ENCODE results near the gene LRRC53. TPM values are rescaled to one million over a fixed set of nuclear protein-coding genes. Genes with fewer than 3 reads are reported as not detected.

The LRRC53 gene
- total and polyA plus RNA-seq, 7 donors: not detected

DNA sequence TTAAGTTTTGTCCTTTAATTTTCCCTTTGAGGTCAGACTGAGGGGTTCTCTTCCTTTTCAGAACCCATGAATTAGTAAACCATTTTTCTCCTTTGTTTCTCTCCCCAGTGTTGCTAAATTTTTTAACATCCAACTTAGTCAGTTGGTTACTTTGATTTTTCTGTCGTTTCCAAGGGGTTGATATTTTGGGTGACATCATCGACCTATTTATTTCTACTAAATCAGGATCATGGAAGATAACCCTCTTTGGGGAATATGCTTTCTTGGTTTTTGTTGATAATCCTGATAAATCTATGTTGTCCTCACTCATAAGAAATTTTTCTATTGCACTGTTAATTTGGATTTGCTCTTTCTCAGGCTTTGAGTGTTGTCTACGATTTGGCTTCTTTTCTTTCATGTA lies 40.9 kb downstream of the LRRC53 start:
- Histone ChIP-seq H3K9me3 (no peaks in the 10 kb centered on the region), H3K4me3 (no peak overlapping the region), H3K4me1 (peaks cover 0 to 3% (median 0%) of the 10 kb centered on the region in 4 donors), H3K27ac (peak overlapping the region in 1 of 4 donors; percentile 36), H3K36me3 (no peaks in the 10 kb centered on the region), H3K27me3 (no peaks in the 10 kb centered on the region)
- TF ChIP-seq EP300 (IDR thresholded peaks at IDR 0.05) (no peak), POLR2A (IDR thresholded peaks at IDR 0.05) (no peak), POLR2AphosphoS5 (IDR thresholded peaks at IDR 0.05) (no peak)
- TF ChIP-seq, protein P1, sequence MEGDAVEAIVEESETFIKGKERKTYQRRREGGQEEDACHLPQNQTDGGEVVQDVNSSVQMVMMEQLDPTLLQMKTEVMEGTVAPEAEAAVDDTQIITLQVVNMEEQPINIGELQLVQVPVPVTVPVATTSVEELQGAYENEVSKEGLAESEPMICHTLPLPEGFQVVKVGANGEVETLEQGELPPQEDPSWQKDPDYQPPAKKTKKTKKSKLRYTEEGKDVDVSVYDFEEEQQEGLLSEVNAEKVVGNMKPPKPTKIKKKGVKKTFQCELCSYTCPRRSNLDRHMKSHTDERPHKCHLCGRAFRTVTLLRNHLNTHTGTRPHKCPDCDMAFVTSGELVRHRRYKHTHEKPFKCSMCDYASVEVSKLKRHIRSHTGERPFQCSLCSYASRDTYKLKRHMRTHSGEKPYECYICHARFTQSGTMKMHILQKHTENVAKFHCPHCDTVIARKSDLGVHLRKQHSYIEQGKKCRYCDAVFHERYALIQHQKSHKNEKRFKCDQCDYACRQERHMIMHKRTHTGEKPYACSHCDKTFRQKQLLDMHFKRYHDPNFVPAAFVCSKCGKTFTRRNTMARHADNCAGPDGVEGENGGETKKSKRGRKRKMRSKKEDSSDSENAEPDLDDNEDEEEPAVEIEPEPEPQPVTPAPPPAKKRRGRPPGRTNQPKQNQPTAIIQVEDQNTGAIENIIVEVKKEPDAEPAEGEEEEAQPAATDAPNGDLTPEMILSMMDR (IDR thresholded peaks at IDR 0.05): no peak
- no peak for DNase-seq
- whole genome bisulfite sequencing, 2 donors: 70 to 78% methylated on average over 3 of the region's 3 CpGs
- intact Hi-C loops (cut with DNase I): no loop called here

DNA sequence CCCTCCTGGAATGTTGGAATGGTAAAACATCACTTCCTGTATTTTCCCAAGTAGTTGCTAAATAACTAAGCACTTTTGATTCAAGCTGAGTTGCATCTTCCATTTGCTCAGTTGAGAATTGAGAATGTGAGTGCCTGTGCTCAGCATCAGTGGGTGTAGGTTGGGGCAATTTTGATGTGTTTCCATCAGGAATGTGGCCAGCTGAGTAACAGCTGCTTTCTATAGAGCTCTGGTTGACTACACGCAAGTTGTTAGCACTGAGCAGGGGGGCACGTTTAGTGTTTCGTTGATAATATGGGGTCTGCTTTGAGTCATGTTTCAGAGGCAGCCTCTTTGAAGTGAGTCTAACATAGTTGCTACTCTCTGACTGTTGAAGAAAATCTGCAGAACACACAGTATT lies 41.5 kb downstream of the LRRC53 start:
- no peak for DNase-seq
- 41 to 75% methylated on average over 3 of the region's 3 CpGs for WGBS, 2 donors
- Histone ChIP-seq H3K4me1 (peaks cover 0 to 3% (median 0%) of the 10 kb centered on the region in 4 donors), H3K4me3 (no peak overlapping the region), H3K36me3 (no peaks in the 10 kb centered on the region), H3K27me3 (no peaks in the 10 kb centered on the region), H3K27ac (peak overlapping the region in 2 of 4 donors; percentile 22 to 36), H3K9me3 (no peaks in the 10 kb centered on the region)
- TF ChIP-seq, protein P1 (IDR thresholded peaks at IDR 0.05): no peak
- no peak for TF ChIP-seq POLR2A (IDR thresholded peaks at IDR 0.05)
- TF ChIP-seq EP300 (IDR thresholded peaks at IDR 0.05): no peak
- TF ChIP-seq POLR2AphosphoS5 (IDR thresholded peaks at IDR 0.05): no peak
- intact Hi-C loops (cut with DNase I): no loop called here

DNA sequence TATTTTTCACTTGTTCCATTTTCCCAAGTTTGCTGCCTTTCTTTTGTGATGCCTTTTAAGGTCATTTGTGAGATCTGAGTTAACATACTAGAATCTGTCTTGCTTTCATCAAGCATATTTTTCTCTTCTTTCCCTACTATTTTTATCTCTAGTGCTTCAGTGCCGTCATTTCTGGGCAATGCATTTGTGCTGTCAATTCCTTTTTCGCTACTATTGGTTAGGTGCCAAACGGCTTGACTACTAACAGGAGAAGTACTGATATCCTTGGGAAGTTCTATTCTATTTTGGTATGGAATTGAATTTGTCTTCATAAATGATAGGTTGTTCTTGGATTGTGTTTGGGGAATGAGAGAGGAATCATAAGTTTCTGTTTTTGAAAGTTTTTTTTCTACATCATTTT lies 42.2 kb downstream of the LRRC53 start:
- H3K4me3 ChIP-seq: no peak overlapping the region
- intact Hi-C loops (cut with DNase I): no loop called here
- H3K9me3 ChIP-seq: no peaks in the 10 kb centered on the region
- TF ChIP-seq EP300 (IDR thresholded peaks at IDR 0.05): no peak
- no peak for TF ChIP-seq POLR2A (IDR thresholded peaks at IDR 0.05)
- no peak for TF ChIP-seq POLR2AphosphoS5 (IDR thresholded peaks at IDR 0.05)
- TF ChIP-seq, protein P1 (IDR thresholded peaks at IDR 0.05): no peak
- peaks cover 0 to 3% (median 0%) of the 10 kb centered on the region in 4 donors for H3K4me1 ChIP-seq
- WGBS, 2 donors: 66 to 77% methylated on average over 3 of the region's 3 CpGs
- no peaks in the 10 kb centered on the region for H3K27me3 ChIP-seq
- DNase-seq: no peak
- no peaks in the 10 kb centered on the region for H3K36me3 ChIP-seq
- H3K27ac ChIP-seq: peak overlapping the region in 1 of 4 donors; percentile 36

DNA sequence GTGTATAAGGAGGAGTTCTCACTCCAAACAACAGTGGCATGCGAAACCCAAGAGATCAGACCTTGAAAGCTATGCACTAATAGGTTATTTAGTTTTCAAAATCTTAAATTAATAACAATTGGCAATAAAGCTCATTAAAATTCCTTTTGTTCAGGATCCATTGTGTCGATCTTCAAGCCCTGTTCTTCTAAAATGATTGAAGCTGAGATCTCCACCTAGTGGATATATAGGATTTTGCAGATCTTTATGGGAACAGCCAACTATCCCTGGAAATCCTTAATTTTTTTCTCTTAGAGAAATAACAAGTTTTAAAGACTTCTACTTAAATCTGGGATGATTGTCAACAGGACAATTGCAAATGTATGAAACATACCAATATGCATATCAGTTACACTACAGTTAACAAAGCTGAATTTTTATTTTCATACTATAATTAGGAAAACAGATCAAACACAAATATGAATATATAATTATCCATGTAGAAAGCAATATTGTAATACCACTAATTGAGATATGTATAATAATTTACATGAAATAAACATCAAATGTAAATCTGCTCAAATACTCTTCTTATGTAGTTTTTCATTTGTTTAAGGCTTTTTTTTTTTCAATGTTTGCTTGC lies 43.3 kb downstream of the LRRC53 start:
- Histone ChIP-seq H3K27me3 (no peaks in the 10 kb centered on the region), H3K4me3 (no peak overlapping the region), H3K27ac (no peak overlapping the region), H3K9me3 (no peaks in the 10 kb centered on the region), H3K36me3 (no peaks in the 10 kb centered on the region), H3K4me1 (peaks cover 0 to 3% (median 0%) of the 10 kb centered on the region in 4 donors)
- DNase-seq: no peak
- 7 to 13% methylated on average over 2 of the region's 2 CpGs for WGBS, 2 donors
- intact Hi-C loops (cut with DNase I): no loop called here
- TF ChIP-seq, protein P1 (IDR thresholded peaks at IDR 0.05): peak in 3 of 4 experiments; percentile 28 to 62 (median 30)
- TF ChIP-seq POLR2A (IDR thresholded peaks at IDR 0.05): no peak
